ENCODE measurements around the gene RBM17.

- TF ChIP-seq CBFB (CRISPR knock-in tag; IDR thresholded peaks at IDR 0.05; ENCODE audit: low read depth) (no peak), ZBTB21 (CRISPR knock-in tag; IDR thresholded peaks at IDR 0.05; ENCODE audit: borderline replicate concordance) (no peak), CTCF (IDR thresholded peaks at IDR 0.05) (no peak), HMGXB4 (CRISPR knock-in tag; IDR thresholded peaks at IDR 0.05) (no peak), E2F1 (CRISPR knock-in tag; IDR thresholded peaks at IDR 0.05) (no peak), ATF3 (CRISPR knock-in tag; conservative IDR thresholded peaks at IDR 0.05) (no peak), ZNF281 (CRISPR knock-in tag; IDR thresholded peaks at IDR 0.05) (no peak), RELA (CRISPR knock-in tag; IDR thresholded peaks at IDR 0.05; ENCODE audit: borderline replicate concordance) (no peak), NR1H2 (CRISPR knock-in tag; IDR thresholded peaks at IDR 0.05) (no peak), PRDM15 (CRISPR knock-in tag; IDR thresholded peaks at IDR 0.05) (no peak), MAX (CRISPR knock-in tag; IDR thresholded peaks at IDR 0.05) (no peak), NR3C1 (CRISPR knock-in tag; conservative IDR thresholded peaks at IDR 0.05; ENCODE audit: low read depth) (no peak)
These were observed 6.1 kb upstream of the RBM17 start for GRCh38 chr10:6082496-6083395.
